Small intestine (tissue), 16 donors: ENCODE data around the gene ZMAT1. TPM values are rescaled to one million over a fixed set of nuclear protein-coding genes. Genes with fewer than 3 reads are reported as not detected.
A peak's percentile ranks its signal among the peaks of the same experiment; 100 is the strongest.
"Not testable (repeated sequence)": the region's sequence is repeated elsewhere in the genome, so short reads cannot be mapped to it uniquely, and the experiment has no call there.

ENCODE experiments used
- DNase-seq, 2 donors: peaks; one replicate each; pipeline versions ENCODE4 v3.0.0 to v3.0.0-alpha.2; 2013
- FAIRE-seq: peaks from 2 replicates; lab custom pipeline; 2012; peaks lifted over from hg19 to GRCh38; lab: Jason Lieb, UNC
- H3K27ac ChIP-seq, 3 donors: one replicate each; pipeline ENCODE4 v1.5.1; 2013; ENCODE audit warnings: low read length in 2 of 3, mild to moderate bottlenecking in 2 of 3, control low read depth in 1 of 3, inconsistent platforms in 1 of 3, low read depth in 1 of 3, moderate library complexity in 1 of 3
- H3K27me3 ChIP-seq, 3 donors: one replicate each; pipeline ENCODE4 v1.6.1; 2013; ENCODE audit warnings: low read length in 3 of 3, inconsistent platforms in 1 of 3; ENCODE audit not compliant: control insufficient read depth in 3 of 3, insufficient read depth in 3 of 3
- H3K36me3 ChIP-seq, 3 donors: one replicate each; pipeline ENCODE4 v1.6.1; 2013; ENCODE audit warnings: low read length in 3 of 3, inconsistent platforms in 1 of 3, low read depth in 1 of 3, mild to moderate bottlenecking in 1 of 3, moderate library complexity in 1 of 3; ENCODE audit not compliant: control insufficient read depth in 3 of 3, insufficient read depth in 2 of 3
- H3K4me1 ChIP-seq, 3 donors: one replicate each; pipeline ENCODE4 v1.6.1; 2013; ENCODE audit warnings: low read length in 2 of 3, inconsistent platforms in 1 of 3, low read depth in 1 of 3, mild to moderate bottlenecking in 1 of 3, moderate library complexity in 1 of 3; ENCODE audit not compliant: control insufficient read depth in 3 of 3, insufficient read depth in 2 of 3
- H3K4me3 ChIP-seq, 3 donors: one replicate each; pipeline ENCODE4 v1.5.1; 2013; ENCODE audit warnings: low read length in 3 of 3, control low read depth in 1 of 3, inconsistent platforms in 1 of 3, low read depth in 1 of 3, mild to moderate bottlenecking in 1 of 3, moderate library complexity in 1 of 3
- H3K9me3 ChIP-seq, 2 donors: one replicate each; pipeline ENCODE4 v1.6.1; 2013; ENCODE audit warnings: low read depth in 1 of 2, low read length in 1 of 2; ENCODE audit not compliant: control insufficient read depth in 2 of 2, insufficient read depth in 1 of 2
- WGBS, 3 donors: extraction: QIAGEN DNeasy Blood & Tissue Kit; methylation state at CpG; one replicate each; pipeline ENCODE4 v1.1.7; 2013; 5-methylcytosine and 5-hydroxymethylcytosine counted together
- long read RNA-seq, 10 donors: transcript quantifications; one replicate each; lab custom pipeline, GENCODE V29; 2026
- polyA plus RNA-seq, 4 donors: library from polyadenylated mRNA; stranded (reverse) in 3 of 4; unstranded in 1 of 4; fragments of 200-250 nt in 3 of 4; fragments of 120-200 nt in 1 of 4; gene quantifications; one replicate each; pipeline versions ENCODE4 v1.2.1 to v1.2.3, GENCODE V29; 2013
- donor health status: healthy with polysubstance abuse.
- donor health status: control.
- donor health status: control.
- donor health status: Bipolar disorder and iron deficiency.
- donor health status: healthy.

ZMAT1 gene
- polyA plus RNA-seq, result 10 to 100 TPM in 1 of 4 donors, 1 to 10 TPM in 1, under 1 TPM in 2; 0.54 to 18.3 (median 1.4) TPM
- long read RNA-seq, donor 1, full-length matches to known transcripts, result 10 of 17 reads
- long read RNA-seq, donor 1, partial matches to known transcripts, result 7 of 17 reads
- long read RNA-seq, donor 1, other reads (novel, unspliced or antisense), result 0 of 17 reads
- long read RNA-seq, donor 2, full-length matches to known transcripts, result 5 of 5 reads
- long read RNA-seq, donor 2, partial matches to known transcripts, result 0 of 5 reads
- long read RNA-seq, donor 2, other reads (novel, unspliced or antisense), result 0 of 5 reads
- long read RNA-seq, donor 3, full-length matches to known transcripts, result 4 of 4 reads
- long read RNA-seq, donor 3, partial matches to known transcripts, result 0 of 4 reads
- long read RNA-seq, donor 3, other reads (novel, unspliced or antisense), result 0 of 4 reads
- long read RNA-seq, donor 4, result 0 reads
- long read RNA-seq, donor 5, result 0 reads
- long read RNA-seq, donor 6, full-length matches to known transcripts, result 3 of 3 reads
- long read RNA-seq, donor 6, partial matches to known transcripts, result 0 of 3 reads
- long read RNA-seq, donor 6, other reads (novel, unspliced or antisense), result 0 of 3 reads
- long read RNA-seq, donor 7, full-length matches to known transcripts, result 3 of 3 reads
- long read RNA-seq, donor 7, partial matches to known transcripts, result 0 of 3 reads
- long read RNA-seq, donor 7, other reads (novel, unspliced or antisense), result 0 of 3 reads
- long read RNA-seq, donor 8, result 0 reads
- long read RNA-seq, donor 9, full-length matches to known transcripts, result 3 of 3 reads
- long read RNA-seq, donor 9, partial matches to known transcripts, result 0 of 3 reads
- long read RNA-seq, donor 9, other reads (novel, unspliced or antisense), result 0 of 3 reads
- long read RNA-seq, donor 10, full-length matches to known transcripts, result 4 of 4 reads
- long read RNA-seq, donor 10, partial matches to known transcripts, result 0 of 4 reads
- long read RNA-seq, donor 10, other reads (novel, unspliced or antisense), result 0 of 4 reads

- H3K4me3 ChIP-seq, result peak within 1 kb of the TSS; percentile 48 to 60 (median 57)
- FAIRE-seq, result no peak
- DNase-seq, result peak; percentile 87 to 92
- H3K36me3 ChIP-seq, result no peaks in the 10 kb centered on the region
- H3K9me3 ChIP-seq, result peaks cover 0 to 5% of the 10 kb centered on the region in 2 donors
- no peaks in the 10 kb centered on the region for H3K27me3 ChIP-seq
- H3K4me1 ChIP-seq, result no peaks in the 10 kb centered on the region
- 1 to 40% (median 7%) methylated on average over 20 to 74 of the region's 74 CpGs for WGBS, 3 donors
- H3K27ac ChIP-seq, result peak within 1 kb of the TSS; percentile 56 to 88 (median 81)
These were observed at the start of gene ZMAT1 for GRCh38 chrX:101931488-101932248. Gene ZMAT1, minus strand, starts transcription at chrX:101932027. Its CDS starts 19 bp downstream, at chrX:101932008.

DNA sequence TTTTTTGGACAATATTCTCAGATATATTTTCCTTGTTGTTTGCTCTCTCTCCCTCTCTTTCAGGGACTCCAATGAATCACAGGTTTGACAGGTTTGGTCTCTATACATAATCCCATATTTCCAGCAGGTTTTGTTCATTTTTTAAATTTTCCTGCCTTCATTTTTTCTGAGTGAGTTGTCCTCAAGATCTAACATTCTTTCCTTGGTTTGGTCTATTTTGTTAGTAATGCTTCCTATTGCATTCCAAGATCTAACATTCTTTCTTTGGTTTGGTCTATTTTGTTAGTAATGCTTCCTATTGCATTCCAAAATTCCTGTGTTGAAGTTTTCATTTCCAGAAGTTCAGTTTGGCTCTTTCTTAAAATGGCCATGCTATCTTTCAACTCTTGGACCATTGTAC, 45.3 kb upstream of the ZMAT1 start:
- Histone ChIP-seq H3K4me3 (no peak overlapping the region), H3K36me3 (no peaks in the 10 kb centered on the region), H3K4me1 (no peaks in the 10 kb centered on the region), H3K9me3 (no peaks in the 10 kb centered on the region), H3K27me3 (no peaks in the 10 kb centered on the region), H3K27ac (no peak overlapping the region)
- FAIRE-seq, result no peak
- no peak for DNase-seq

DNA sequence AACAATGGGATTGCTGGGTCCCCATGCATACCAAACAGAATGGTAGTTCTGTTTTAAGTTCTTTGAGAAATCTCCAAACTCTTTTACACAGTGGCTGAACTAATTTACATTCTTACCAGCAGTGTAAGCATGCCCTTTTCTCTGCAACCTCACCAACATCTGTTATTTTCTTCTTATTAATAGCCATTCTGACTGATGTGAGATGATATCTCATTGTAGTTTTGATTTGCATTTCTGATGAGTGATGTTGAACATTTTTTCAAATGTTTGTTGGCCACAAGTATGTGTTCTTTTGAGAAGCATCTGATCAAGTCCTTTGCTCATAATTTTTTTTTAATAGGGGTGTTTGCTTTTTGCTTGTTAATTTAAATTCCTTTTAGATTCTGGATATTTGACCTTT, 41.2 kb upstream of the ZMAT1 start:
- no peak for FAIRE-seq
- Histone ChIP-seq H3K27me3 (no peaks in the 10 kb centered on the region), H3K27ac (no peak overlapping the region), H3K36me3 (no peaks in the 10 kb centered on the region), H3K4me3 (no peak overlapping the region), H3K4me1 (no peaks in the 10 kb centered on the region), H3K9me3 (no peaks in the 10 kb centered on the region)
- DNase-seq, result no peak

- H3K27ac ChIP-seq, FAIRE-seq, DNase-seq, H3K36me3 ChIP-seq, H3K4me3 ChIP-seq, H3K9me3 ChIP-seq, H3K4me1 ChIP-seq, H3K27me3 ChIP-seq: not testable (repeated sequence)
- WGBS, 3 donors, result 40 to 66% (median 43%) methylated on average over 2 of the region's 2 CpGs
These were observed 33.2 kb upstream of the ZMAT1 start for GRCh38 chrX:101964923-101965539.

DNA sequence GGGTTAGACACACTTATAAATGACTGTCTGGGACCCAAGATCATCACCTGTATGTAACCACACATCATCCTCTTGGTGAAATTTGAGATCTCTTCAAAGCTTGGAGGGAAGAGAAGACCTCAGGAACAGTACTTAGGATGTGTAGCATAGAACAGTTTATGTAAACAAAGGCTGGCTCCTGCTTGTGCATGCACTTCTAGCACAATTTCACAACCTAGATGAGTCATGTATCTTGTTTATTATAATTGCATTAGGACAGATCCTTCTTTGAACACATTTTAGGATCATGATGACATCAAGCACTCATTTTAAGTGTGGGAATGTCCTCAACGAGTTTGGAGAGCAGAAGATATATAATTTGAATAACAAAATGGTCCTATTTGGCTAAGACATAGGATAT, 26.3 kb upstream of the ZMAT1 start:
- no peak overlapping the region for H3K27ac ChIP-seq
- 3 to 21% (median 10%) methylated on average over 1 of the region's 1 CpG for WGBS, 3 donors
- FAIRE-seq, result no peak
- no peaks in the 10 kb centered on the region for H3K27me3 ChIP-seq
- H3K4me1 ChIP-seq, result no peaks in the 10 kb centered on the region
- no peaks in the 10 kb centered on the region for H3K36me3 ChIP-seq
- no peak for DNase-seq
- H3K4me3 ChIP-seq, result no peak overlapping the region
- no peaks in the 10 kb centered on the region for H3K9me3 ChIP-seq

GRCh38 chrX:101957174-101957573, 25.3 kb upstream of the ZMAT1 start:
- H3K4me1 ChIP-seq, result no peaks in the 10 kb centered on the region
- DNase-seq (no peak), FAIRE-seq (no peak)
- H3K27me3 ChIP-seq, result no peaks in the 10 kb centered on the region
- 64 to 82% (median 68%) methylated on average over 1 of the region's 1 CpG for WGBS, 3 donors
- H3K4me3 ChIP-seq, result no peak overlapping the region
- no peaks in the 10 kb centered on the region for H3K9me3 ChIP-seq
- no peaks in the 10 kb centered on the region for H3K36me3 ChIP-seq
- H3K27ac ChIP-seq, result no peak overlapping the region

DNA sequence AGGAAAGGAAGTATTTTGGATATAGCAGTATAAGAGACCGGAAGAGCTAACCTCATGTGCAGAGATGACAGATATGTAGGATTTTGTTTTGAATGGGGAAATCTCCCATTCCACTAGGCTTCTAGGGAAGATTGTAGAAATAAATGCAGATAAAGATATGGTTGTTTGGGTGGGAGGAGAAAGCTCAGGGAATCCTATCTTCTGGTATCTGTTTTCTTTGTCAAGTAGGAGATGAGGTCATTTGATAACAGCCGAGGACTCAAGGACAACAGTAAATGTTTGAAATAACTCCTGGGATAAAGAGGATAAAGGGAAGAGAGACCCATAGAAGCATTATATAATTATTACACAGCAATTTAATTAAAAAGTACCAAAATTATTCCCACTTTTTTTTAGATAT, 24.7 kb upstream of the ZMAT1 start:
- FAIRE-seq, result no peak
- Histone ChIP-seq H3K4me1 (no peaks in the 10 kb centered on the region), H3K9me3 (no peaks in the 10 kb centered on the region), H3K27ac (no peak overlapping the region), H3K36me3 (no peaks in the 10 kb centered on the region), H3K27me3 (no peaks in the 10 kb centered on the region), H3K4me3 (no peak overlapping the region)
- 34 to 52% (median 50%) methylated on average over 2 of the region's 2 CpGs for WGBS, 3 donors
- DNase-seq, result no peak
